Left hindlimb (tissue), 1 donor: ENCODE data around the gene ARID1B.

Experiments
- DNase-seq: peaks from one replicate; pipeline ENCODE4 v3.0.0-alpha.2; 2018

Gene ARID1B

DNA sequence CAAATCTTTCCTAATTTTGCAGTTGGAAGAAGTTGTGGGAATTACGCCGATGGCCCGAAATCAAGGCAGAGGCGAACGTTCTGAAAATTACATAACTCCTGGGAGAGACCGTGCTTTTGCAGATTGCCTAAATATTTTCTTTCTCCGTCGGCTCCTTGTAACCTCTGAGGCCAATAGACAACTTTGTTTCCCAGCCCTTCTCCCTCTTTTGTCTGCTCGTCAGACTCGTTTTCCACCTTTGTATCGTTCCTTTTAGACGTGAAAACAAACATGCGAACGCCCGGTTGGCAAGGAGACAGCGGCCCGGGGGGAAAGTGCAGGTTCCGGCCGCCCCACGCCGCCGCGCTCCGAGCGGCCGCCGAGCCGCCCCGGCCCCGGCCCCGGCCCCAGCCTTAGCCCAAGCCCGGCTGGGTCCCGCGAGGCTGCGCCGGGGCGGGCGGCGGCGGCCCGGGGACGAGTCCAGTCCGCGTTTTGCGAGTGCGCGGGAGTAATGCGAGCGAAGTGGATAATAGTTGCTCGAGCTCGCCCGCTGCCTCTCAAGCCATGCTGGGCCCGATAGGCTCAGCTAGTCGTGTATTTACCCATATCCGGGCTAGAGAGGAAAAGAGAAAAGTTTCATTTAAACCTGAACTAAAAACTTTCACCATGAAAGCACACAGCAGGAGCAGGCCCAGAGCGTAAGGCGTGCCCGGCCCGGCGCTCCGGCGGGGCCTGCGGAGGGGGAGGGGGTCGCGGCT, at the start of gene ARID1B:
Gene ARID1B, plus strand, starts transcription at position 539 of the 737 bp plus-strand sequence. CDS start 303 bp downstream, outside the sequence.
- DNase-seq = peak; percentile 89

DNA sequence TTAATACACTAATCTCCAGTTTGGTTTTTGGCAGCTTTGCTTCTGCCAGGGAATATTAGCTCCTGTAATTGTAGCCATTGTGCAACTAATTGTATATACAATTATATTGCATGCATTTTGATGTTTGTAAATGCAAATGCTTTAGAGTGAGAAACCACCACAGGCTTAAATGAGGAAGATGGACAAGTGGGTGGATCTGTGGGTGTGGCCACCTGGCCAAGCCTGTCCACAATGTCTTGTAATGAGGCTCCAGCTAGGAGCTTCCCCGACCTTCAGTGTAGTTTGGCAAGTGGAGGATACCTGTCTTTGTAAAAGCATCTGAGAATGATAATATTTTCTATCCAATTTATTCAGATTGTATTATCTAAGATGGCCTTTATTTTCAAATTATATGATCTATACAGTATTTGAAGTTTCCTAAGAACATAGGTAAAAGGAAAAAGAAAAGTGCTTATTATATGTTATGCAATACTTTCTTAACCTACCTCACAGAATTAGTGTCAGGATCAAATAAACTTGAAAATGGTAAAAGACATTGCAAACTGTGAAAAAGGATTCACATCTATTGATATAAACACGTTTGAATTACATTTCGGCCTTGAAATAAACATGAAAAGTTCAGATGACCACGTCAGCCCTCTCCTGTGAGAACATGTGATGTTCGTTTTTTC, 49.3 kb upstream of the ARID1B start:
- DNase-seq = no peak

DNA sequence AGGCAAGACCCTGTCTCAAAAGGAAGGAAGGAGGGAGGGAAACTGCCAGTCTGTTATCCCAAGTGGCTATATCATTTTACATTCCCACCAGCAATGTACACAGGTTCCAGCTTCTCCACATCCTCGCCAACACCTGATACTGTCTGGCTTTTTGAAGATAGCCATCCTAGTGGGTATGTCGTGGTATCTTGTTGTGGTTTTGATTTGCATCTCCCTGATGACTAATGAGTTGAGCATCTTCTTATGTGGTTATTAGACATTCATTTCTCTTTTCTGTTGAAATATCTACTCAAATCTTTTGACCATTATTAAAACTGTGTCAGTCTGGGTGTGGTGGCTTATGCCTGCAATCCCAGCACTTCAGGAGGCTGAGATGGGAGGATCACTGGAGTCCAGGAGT, 47.9 kb upstream of the ARID1B start:
- DNase-seq = no peak

DNA sequence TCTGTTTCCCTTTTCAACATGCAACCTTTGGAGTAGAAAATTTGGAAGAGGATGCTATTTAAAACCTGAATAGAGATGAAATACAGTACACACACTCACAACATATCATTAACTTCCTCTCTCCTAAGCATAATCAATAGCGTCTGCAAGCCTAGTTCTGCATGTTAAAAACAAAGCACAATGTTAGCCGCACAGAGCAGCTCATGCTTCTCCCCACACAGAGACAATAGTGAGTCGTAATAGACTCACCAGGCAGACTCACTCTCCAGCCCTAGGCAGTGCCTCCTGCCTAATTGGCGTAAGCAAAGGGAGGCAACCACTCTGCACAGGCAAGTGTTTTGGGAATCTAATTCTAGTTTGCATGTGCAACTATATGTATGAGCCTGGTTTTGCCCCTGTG, 45.8 kb upstream of the ARID1B start:
- DNase-seq = no peak

GRCh38 chr6:156735751-156736150, 41.4 kb upstream of the ARID1B start:
- no peak for DNase-seq

GRCh38 chr6:156740604-156741003, 36.6 kb upstream of the ARID1B start:
- no peak for DNase-seq

- no peak for DNase-seq
These were observed 35.7 kb upstream of the ARID1B start for GRCh38 chr6:156741287-156742073.

DNA sequence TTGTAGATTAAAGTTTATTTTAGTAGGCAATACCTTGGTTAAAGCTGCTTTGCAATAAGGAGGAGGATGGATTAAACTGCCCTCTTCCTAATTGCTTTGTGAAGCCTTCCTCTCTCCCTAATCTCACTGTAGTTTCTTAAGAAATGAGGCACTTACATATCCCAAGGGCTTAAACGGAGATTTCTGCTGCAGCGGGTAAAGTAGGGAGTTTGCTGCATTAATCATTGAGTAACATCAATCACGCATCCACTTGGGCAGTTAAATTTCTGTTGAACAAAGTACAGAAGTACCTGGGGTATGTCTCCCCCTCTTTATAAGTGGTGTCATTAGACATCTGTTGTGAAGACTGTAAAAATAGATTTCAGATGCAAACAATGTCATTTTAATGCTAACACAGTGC, 29.5 kb upstream of the ARID1B start:
- no peak for DNase-seq

DNA sequence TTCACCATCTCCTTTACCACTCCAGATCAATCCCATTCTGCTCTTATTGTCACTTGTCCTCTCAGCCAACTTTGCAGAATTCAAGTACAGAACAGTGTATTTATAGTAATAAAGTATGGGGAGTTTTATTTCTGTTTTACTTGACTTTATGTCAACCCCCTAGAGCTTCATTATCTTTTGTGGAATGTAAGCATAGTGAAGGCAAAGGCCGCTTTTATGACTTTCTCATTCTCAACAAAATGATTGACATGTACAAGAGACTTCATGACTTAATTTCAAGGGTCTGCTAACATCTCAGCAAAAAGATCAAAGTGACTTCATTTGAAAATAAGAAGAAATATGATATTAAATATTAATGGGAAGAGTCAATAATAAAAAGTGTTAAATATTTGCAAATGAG, 28.7 kb upstream of the ARID1B start:
- DNase-seq = no peak

- no peak for DNase-seq
These were observed 24.4 kb upstream of the ARID1B start for GRCh38 chr6:156752666-156753301.

DNA sequence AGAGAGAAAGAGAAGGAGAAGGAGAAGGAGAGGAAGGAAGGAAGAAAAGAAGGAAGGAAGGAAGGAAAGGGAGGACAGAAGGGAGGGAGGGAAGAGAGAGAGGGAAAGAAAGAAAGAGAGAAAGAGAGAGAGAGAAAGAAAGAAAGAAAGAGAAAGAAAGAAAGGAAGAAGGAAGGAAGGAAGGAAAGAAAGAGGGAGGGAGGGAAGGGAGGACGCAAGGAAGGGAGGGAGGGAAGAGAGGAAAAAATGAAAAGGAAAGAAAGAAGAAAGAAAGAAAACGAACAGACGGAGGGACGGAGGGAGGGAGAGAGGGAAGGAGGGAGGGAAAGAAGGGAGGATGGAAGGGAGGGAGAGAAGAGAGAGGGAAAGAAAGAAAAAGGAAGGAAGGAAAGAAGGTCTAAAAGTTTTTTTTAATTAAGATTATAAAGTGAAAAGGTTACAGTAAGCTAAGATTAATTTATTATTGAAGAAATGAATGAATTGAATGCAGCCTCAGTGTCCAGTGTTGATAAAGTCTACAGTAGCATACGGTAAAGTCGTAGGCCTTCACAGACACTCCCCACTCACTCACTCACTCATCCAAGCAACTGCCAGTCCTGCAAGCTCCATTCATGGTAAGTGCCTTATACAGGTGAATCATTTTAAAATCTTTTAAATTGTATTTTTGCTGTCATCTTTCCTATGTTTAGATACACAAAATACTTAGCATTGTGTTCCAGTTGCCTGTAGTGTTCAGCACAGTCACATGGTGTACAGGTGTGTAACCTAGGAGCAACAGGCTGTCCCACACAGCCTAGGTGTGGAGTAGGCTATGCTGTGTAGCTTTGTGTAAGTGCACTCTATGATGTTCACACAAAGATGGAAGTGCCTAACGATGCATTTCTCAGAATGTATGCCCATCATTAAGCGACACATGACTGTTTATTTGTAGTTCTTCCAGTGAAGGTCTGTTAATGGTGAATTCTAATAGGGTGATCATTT, 20.3 kb upstream of the ARID1B start:
- no peak for DNase-seq

GRCh38 chr6:156757849-156758248, 19.3 kb upstream of the ARID1B start:
- no peak for DNase-seq

DNA sequence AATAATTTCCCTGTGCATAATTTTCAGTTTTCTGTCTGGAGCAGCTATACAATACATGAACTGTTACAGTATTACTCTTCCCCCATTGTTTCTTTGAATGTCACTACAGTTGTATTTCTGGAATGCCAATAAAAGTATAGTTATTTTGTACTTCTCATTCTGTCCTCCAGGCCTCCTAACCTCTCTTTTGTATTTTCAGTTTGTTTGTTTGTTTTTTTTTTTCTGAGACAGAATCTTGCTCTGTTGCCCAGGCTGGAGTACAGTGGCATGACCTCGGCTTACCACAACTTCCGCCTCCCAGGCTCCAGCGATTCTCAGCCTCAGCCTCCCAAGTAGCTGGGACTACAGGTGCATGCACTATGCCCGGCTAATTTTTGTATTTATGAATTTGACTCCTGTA, 16.8 kb upstream of the ARID1B start:
- DNase-seq = no peak

- no peak for DNase-seq
These were observed 14.6 kb upstream of the ARID1B start for GRCh38 chr6:156762547-156762946.

- DNase-seq = no peak
These were observed 12.1 kb upstream of the ARID1B start for GRCh38 chr6:156765117-156765516.

DNA sequence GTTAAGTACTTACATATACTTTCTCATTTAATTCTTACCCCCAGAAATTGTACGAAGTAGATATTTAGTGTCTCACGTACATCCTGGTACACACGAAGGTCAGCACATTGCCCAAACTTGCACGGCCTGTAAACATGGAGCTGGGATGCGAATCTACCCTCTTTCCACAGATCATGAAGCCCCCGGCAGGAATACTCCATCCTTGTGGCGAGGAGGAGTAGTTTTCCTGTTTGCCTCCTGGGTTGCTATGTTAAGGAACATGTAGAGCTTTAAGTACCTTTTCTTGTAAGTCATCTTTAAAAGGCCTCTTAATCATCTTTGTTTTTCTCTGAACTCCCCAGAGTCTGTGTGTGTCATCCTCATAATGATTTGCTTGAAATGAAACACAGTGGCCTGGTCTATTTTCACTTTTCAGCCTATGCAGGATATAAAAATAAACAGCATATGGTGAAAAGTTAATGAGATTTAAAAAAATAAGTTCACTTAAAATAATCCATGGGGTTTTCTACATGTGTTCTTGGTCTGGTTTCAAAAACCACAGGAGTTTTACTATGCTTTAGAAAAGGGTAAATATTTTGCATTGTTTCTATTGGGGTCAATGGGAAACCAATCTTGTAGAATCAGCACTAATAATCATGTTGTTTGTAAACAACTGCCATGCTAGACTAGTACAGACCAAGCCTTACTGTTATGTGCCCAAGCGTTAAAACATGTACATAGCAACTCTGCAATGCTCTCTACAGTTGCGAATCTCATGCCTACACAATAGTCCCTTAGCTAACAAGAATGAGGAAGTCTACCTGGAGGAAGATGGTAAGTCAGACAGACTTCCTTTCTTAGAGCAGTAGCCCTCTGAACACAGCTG, 9.3 kb upstream of the ARID1B start:
- DNase-seq = no peak

- no peak for DNase-seq
These were observed 6.1 kb upstream of the ARID1B start for GRCh38 chr6:156771047-156771446.

DNA sequence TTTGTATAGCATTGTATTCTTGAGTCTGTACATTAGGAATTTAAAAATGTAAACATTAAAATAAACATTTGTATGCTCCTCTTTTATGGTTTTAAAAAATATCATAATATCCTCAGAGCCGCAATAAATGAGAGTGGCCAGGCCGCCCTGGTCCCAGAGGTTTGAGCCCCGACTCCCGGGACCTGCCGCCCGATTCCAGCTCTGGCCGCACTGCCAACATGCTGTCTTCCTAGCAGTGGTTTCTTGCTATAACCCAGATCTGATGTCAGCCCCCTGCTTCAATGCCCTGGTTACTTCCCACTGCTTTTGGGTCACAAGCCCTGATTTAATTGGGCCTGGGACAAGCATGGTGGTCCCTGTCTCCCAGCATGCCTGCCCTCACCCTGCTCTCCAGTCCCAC, 5.4 kb upstream of the ARID1B start:
- no peak for DNase-seq

DNA sequence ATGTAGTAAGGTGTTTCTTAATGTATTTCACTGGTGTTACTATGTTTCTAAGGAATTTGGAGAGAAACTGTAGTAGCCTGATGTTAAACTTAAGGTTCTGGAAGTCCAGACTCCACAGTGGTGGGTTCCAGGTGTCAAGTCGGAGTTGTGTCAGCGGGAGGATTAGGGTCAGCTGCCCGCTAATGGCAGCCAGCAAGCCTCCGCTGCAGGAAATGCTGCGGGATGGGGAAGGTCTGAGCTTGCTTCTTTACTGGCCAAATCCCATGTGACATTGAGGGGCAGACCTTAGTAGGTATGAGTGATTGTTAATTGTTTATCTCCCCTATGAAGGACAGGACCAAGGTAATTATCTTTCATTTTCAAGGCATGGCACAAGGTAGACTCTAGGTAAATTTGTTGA, 3.7 kb upstream of the ARID1B start:
- no peak for DNase-seq

- no peak for DNase-seq
These were observed 3.0 kb upstream of the ARID1B start for GRCh38 chr6:156773935-156774852.
